Karpas-422 (cell line): ENCODE results near the gene MMS19. TPM values are rescaled to one million over a fixed set of nuclear protein-coding genes. Genes with fewer than 3 reads are reported as not detected.
A peak's percentile ranks its signal among the peaks of the same experiment; 100 is the strongest.

Experiments used
- DNase-seq: peaks from one replicate; pipeline ENCODE4 v3.0.0-alpha.2; 2015
- H2AFZ ChIP-seq: fragments of 200-600 bp; sonication (generic); 2 replicates; pipeline ENCODE4 v1.6.1; 2014; ENCODE audit warnings: antibody characterized with exemption, low read length, mixed read lengths
- H3K27ac ChIP-seq: fragments of 200-600 bp; sonication (generic); 2 replicates; pipeline ENCODE4 v1.5.1; 2014; ENCODE audit warnings: mild to moderate bottlenecking, low read length, moderate library complexity
- H3K27me3 ChIP-seq: fragments of 200-600 bp; sonication (generic); 2 replicates; pipeline ENCODE4 v1.6.1; 2014; ENCODE audit warnings: low read length, mixed read lengths
- H3K36me3 ChIP-seq: fragments of 200-600 bp; sonication (generic); 2 replicates; pipeline ENCODE4 v1.6.1; 2014; ENCODE audit warnings: low read length, mixed read lengths; ENCODE audit not compliant: insufficient read depth
- H3K4me1 ChIP-seq: fragments of 200-600 bp; sonication (generic); 2 replicates; pipeline ENCODE4 v1.6.1; 2014; ENCODE audit warnings: mild to moderate bottlenecking, low read length, mixed read lengths
- H3K4me2 ChIP-seq: fragments of 200-600 bp; sonication (generic); 2 replicates; pipeline ENCODE4 v1.6.1; 2014; ENCODE audit warnings: low read length, low read depth, mild to moderate bottlenecking; ENCODE audit not compliant: poor library complexity, severe bottlenecking
- H3K4me3 ChIP-seq: fragments of 200-600 bp; sonication (generic); 2 replicates; pipeline ENCODE4 v1.5.1; 2014; ENCODE audit warnings: mild to moderate bottlenecking, antibody characterized with exemption, low read length, mixed read lengths
- H3K79me2 ChIP-seq: fragments of 200-600 bp; sonication (generic); 2 replicates; pipeline ENCODE4 v1.6.1; 2014; ENCODE audit warnings: mild to moderate bottlenecking, low read length, mixed read lengths
- H3K9ac ChIP-seq: fragments of 200-600 bp; sonication (generic); 2 replicates; pipeline ENCODE4 v1.6.0; 2014; ENCODE audit warnings: low read length
- H3K9me2 ChIP-seq: fragments of 200-600 bp; sonication (generic), shearing (Covaris generic); replicated peaks from 2 replicates; pipeline ENCODE4 v1.6.0; 2014; ENCODE audit warnings: mild to moderate bottlenecking, low read length, moderate library complexity; ENCODE audit not compliant: insufficient read depth
- H3K9me3 ChIP-seq: fragments of 300-700, 200-600 bp; sonication (generic); 2 replicates; pipeline ENCODE4 v1.6.1; 2014; ENCODE audit warnings: low read length, mixed read lengths
- H4K20me1 ChIP-seq: fragments of 200-600 bp; sonication (generic); 2 replicates; pipeline ENCODE4 v1.6.1; 2014; ENCODE audit warnings: mild to moderate bottlenecking, antibody characterized with exemption, low read length, low read depth; ENCODE audit not compliant: insufficient read depth
- total RNA-seq: library from RNA; depleted of rRNA; stranded (reverse); fragments of >200 nt; shearing (Covaris generic); gene quantifications from 2 replicates; pipeline ENCODE4 v1.2.3, GENCODE V29; 2014; ENCODE audit warnings: low replicate concordance

The MMS19 gene
- total RNA-seq, 1 experiment from 2014 or later = 45.2 TPM

DNA sequence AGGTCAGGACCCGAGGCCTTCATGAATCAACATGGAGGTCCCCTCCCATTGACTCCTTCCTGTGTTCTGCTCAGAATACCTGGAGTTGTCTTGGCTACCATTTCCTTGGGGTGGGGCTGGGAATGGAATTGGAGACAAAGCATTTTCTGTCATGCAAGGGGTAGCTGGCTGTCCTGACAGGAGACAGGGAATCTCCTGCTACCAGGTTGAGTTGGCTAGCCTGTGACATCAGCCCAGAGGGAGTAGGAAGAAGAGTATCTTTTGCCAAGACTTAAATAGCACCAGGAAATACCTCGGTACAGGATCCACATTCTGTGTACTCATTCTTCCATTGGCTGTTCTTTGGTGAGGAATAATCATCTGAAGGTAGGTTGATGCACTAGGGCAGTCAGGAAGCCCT lies 47.4 kb downstream of the MMS19 start:
- no peak for DNase-seq
- no peak overlapping the region for H3K27ac ChIP-seq
- no peaks in the 10 kb centered on the region for H3K9me2 ChIP-seq
- H3K27me3 ChIP-seq = no peaks in the 10 kb centered on the region
- H4K20me1 ChIP-seq = no peaks in the 10 kb centered on the region
- peaks cover 9% of the 10 kb centered on the region for H3K4me1 ChIP-seq
- no peak overlapping the region for H2AFZ ChIP-seq
- H3K79me2 ChIP-seq = peaks cover 25% of the 10 kb centered on the region
- H3K36me3 ChIP-seq = no peaks in the 10 kb centered on the region
- H3K9me3 ChIP-seq = no peaks in the 10 kb centered on the region
- H3K4me3 ChIP-seq = no peak overlapping the region
- H3K4me2 ChIP-seq = no peak overlapping the region
- no peak overlapping the region for H3K9ac ChIP-seq

DNA sequence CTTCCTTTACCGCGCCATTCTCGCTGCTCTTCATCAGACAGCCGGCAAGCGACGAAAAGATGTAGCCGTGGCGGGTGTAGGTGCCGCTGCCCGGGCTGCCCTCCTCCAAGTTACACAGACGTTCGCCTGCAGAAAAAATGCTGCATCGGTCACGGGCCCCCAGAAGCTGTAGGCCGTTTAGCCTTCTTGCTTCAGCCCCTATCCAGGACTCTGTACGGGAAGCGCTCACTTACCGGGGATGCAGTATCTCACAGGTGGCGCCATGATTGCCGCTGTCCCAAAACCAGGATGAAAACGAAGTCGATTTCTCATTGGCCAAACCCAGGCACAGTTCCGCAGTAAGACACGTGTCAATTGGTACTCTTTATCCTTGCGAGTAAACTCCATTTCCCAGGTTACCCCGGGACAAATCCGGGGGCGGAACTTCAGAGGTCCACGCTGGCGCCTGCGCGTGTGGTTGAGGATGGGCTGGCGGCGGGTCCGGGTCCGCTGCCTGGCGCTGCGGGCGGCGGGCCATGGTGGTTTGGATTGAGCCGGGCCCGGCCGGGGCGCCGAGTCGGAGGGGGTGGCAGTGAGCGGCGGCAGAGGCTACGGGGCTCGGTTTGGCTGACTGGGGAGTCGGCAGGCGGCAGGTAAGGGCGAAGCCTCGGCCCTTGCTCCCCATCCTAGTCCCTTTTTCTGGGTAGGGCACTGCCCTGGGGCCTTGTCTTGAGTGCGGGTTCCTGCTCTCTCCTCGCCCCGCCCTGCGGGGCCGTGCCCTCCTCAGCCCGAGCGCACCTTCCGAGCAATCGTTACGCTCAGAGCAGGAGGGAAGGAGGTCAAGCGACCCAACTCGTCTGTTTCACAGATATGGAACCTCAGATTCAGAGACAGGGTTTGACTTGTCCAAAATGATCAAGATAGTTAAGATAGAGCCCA lies 52.2 kb downstream of the MMS19 start, which contains the start of the genes EXOSC1 and ZDHHC16:
Gene EXOSC1, minus strand, starts transcription at position 285 of the 918 bp plus-strand sequence. Its CDS starts 21 bp downstream, at position 264.
Gene ZDHHC16, plus strand, starts transcription at position 454 of the 918 bp plus-strand sequence. CDS start 5,501 bp downstream, outside the sequence.
- Histone ChIP-seq H2AFZ (peak within 1 kb of the TSS; percentile 81; the same call in 1 of the 2 replicates), H3K36me3 (no peaks in the 10 kb centered on the region), H3K4me2 (peak within 1 kb of the TSS; percentile 87), H4K20me1 (no peaks in the 10 kb centered on the region), H3K9ac (peak within 1 kb of the TSS; percentile 84), H3K27me3 (no peaks in the 10 kb centered on the region), H3K79me2 (peaks cover 51% of the 10 kb centered on the region), H3K4me1 (peaks cover 19% of the 10 kb centered on the region), H3K9me3 (no peaks in the 10 kb centered on the region), H3K9me2 (no peaks in the 10 kb centered on the region), H3K4me3 (peak within 1 kb of the TSS; percentile 74), H3K27ac (no peak within 1 kb of the TSS)
- DNase-seq = peak; percentile 94

DNA sequence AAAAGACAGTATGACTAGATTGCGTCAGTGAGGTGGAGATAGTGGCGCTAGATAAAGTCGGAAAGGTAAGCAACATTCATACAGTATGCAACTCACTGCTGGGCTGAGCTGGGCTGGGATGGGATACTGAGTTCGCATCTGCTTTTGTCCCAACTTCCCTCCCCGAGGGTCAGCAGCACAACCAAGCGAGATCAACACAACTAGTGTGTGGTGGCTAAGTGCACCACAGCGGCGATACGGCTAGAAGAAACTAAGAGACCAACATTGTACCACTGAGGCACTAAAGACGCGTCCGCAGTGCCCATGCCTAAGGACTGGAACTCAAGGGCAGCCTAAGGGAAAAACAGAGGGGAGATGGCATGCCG lies 52.9 kb downstream of the MMS19 start:
- Histone ChIP-seq H3K9me3 (no peaks in the 10 kb centered on the region), H3K9me2 (no peaks in the 10 kb centered on the region), H3K4me3 (peak overlapping the region; percentile 74), H3K27ac (no peak overlapping the region), H3K36me3 (no peaks in the 10 kb centered on the region), H4K20me1 (no peaks in the 10 kb centered on the region), H3K9ac (peak overlapping the region; percentile 84), H3K27me3 (no peaks in the 10 kb centered on the region), H2AFZ (peak overlapping the region; percentile 81; the same call in 1 of the 2 replicates), H3K4me2 (peak overlapping the region; percentile 87), H3K79me2 (peaks cover 51% of the 10 kb centered on the region), H3K4me1 (peaks cover 19% of the 10 kb centered on the region)
- no peak for DNase-seq

DNA sequence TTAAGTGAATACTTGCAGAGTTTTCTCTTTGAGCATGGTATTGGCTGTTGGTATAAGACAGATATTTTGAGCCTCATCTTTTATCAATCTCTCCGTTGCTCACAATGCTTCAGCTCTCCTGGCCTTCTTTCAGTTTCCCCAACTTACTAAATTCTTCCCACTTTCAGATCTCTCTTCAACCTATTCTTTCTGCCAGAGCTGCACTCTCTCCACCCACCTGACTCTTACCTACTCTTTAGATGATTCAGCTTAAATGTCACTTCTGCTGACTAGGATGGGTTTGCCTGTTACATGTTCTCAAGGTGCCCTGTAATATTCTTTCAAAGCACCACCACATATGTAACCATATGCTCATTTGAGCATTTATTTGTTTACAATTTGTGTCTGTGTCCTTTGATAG lies 54.0 kb downstream of the MMS19 start:
- Histone ChIP-seq H3K27me3 (no peaks in the 10 kb centered on the region), H2AFZ (no peak overlapping the region), H3K4me2 (peak overlapping the region; percentile 87), H3K27ac (no peak overlapping the region), H3K79me2 (peaks cover 50% of the 10 kb centered on the region), H3K4me3 (peak overlapping the region; percentile 74), H3K36me3 (no peaks in the 10 kb centered on the region), H3K4me1 (peaks cover 19% of the 10 kb centered on the region), H4K20me1 (no peaks in the 10 kb centered on the region), H3K9me3 (no peaks in the 10 kb centered on the region), H3K9ac (peak overlapping the region; percentile 84), H3K9me2 (no peaks in the 10 kb centered on the region)
- DNase-seq = peak; percentile 23

DNA sequence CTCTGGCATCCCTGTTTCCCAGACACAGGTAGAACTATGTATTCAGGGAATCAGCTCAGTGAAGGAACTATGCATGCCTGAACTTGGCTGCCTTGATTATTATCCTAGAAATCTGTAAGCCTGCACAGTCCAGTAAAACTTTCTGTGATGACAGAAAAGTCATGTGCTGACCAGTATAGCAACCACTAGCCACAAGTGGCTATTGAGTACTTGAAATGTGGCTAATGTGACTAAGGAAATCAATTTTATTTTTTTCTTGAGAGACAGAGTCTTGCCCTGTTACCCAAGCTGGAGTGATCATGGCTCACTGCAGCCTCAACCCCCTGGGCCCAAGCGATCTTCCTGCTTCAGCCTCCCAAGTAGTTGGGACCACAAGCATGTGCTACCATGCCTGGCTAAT lies 55.9 kb downstream of the MMS19 start:
- H3K9me3 ChIP-seq = no peaks in the 10 kb centered on the region
- no peak overlapping the region for H3K9ac ChIP-seq
- H3K4me1 ChIP-seq = peaks cover 17% of the 10 kb centered on the region
- H3K27me3 ChIP-seq = no peaks in the 10 kb centered on the region
- H2AFZ ChIP-seq = no peak overlapping the region
- no peak overlapping the region for H3K4me2 ChIP-seq
- H4K20me1 ChIP-seq = no peaks in the 10 kb centered on the region
- H3K36me3 ChIP-seq = no peaks in the 10 kb centered on the region
- H3K79me2 ChIP-seq = peaks cover 36% of the 10 kb centered on the region
- no peaks in the 10 kb centered on the region for H3K9me2 ChIP-seq
- H3K27ac ChIP-seq = no peak overlapping the region
- no peak for DNase-seq
- H3K4me3 ChIP-seq = no peak overlapping the region

DNA sequence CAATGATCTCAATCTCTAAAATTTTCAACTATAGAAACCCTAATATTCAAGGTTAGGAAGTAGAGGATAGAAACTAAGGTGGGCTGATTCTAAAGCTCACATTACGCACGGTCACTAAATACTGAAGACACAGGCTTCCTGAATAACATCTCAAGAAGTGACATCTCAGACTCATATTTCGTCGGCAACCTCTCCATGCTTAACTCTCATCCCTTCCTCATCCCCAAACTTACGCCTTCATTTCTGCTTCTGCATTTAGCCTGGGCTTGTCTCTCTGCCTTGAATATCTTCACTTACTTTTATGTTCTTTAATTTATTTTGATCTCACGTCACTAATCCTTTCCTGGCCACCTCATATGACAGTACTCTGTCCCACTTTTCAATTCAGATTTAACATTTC lies 63.0 kb downstream of the MMS19 start:
- Histone ChIP-seq H3K9me2 (no peaks in the 10 kb centered on the region), H3K9ac (no peak overlapping the region), H3K4me3 (no peak overlapping the region), H3K9me3 (no peaks in the 10 kb centered on the region), H3K27me3 (no peaks in the 10 kb centered on the region), H2AFZ (no peak overlapping the region), H3K27ac (no peak overlapping the region), H3K4me1 (peaks cover 15% of the 10 kb centered on the region), H3K79me2 (no peaks in the 10 kb centered on the region), H4K20me1 (no peaks in the 10 kb centered on the region; the same call in 1 of the 2 replicates), H3K36me3 (0 out of 2 replicates have a peak, but pooled peaks cover 3% of the 10 kb centered on the region), H3K4me2 (no peak overlapping the region)
- no peak for DNase-seq

DNA sequence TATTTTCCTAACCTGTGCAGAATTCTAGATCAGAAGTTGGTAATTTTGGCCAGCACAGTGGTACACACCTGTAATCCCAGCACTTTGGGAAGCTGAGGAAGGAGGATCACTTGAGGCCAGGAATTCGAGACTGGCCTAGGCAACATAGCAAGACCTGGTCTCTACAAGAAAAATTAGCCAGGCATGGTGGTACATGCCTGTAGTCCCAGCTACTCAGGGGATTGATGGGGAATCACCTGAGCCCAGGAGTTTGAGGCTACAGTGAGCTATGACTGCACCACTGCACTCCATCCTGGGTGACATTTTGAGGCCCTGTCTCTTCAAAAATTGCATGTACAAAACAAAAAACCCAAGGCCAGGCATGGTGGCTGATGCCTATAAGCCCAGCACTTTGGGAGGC lies 63.7 kb downstream of the MMS19 start:
- Histone ChIP-seq H3K4me2 (no peak overlapping the region), H3K9me3 (no peaks in the 10 kb centered on the region), H3K27ac (peak overlapping the region; percentile 10; the same call in 1 of the 2 replicates), H4K20me1 (no peaks in the 10 kb centered on the region; the same call in 1 of the 2 replicates), H3K79me2 (peaks cover 2% of the 10 kb centered on the region; the same call in 1 of the 2 replicates), H2AFZ (no peak overlapping the region), H3K4me3 (no peak overlapping the region), H3K27me3 (no peaks in the 10 kb centered on the region), H3K36me3 (0 out of 2 replicates have a peak, but pooled peaks cover 3% of the 10 kb centered on the region), H3K9ac (no peak overlapping the region), H3K9me2 (no peaks in the 10 kb centered on the region), H3K4me1 (peaks cover 17% of the 10 kb centered on the region)
- no peak for DNase-seq

DNA sequence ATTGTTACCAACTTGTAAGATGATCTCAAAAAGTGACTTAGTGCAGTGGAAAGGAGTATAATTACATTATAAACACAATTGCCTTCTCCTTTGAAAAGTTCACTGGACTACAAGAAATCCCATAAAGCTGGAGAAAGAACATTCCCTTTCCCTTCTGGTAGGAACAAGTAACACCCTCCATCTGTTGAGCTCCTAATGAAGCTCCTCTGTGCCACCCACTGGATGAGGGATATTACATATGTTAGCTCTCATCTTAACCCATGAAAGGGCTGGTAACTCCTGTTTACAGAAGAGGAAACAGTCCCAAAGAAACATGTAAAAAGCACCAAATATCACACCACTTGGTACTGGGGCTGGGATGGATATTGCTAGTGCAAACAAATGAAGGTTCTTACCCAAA lies 64.2 kb downstream of the MMS19 start:
- H3K9ac ChIP-seq = no peak overlapping the region
- no peak overlapping the region for H2AFZ ChIP-seq
- no peak overlapping the region for H3K4me3 ChIP-seq

More for the DNA sequence above, 64.2 kb downstream of the MMS19 start:
- H3K79me2 ChIP-seq = peaks cover 6% of the 10 kb centered on the region; the same call in 1 of the 2 replicates
- peak; percentile 50 for DNase-seq
- no peaks in the 10 kb centered on the region; the same call in 1 of the 2 replicates for H4K20me1 ChIP-seq
- peaks cover 21% of the 10 kb centered on the region for H3K4me1 ChIP-seq
- H3K36me3 ChIP-seq = 0 out of 2 replicates have a peak, but pooled peaks cover 3% of the 10 kb centered on the region
- no peaks in the 10 kb centered on the region for H3K27me3 ChIP-seq
- H3K9me3 ChIP-seq = no peaks in the 10 kb centered on the region
- H3K27ac ChIP-seq = peak overlapping the region; percentile 10; the same call in 1 of the 2 replicates
- H3K4me2 ChIP-seq = no peak overlapping the region
- H3K9me2 ChIP-seq = no peaks in the 10 kb centered on the region
